ENCODE data around the gene LRP5. TPM values are rescaled to one million over a fixed set of nuclear protein-coding genes. Genes with fewer than 3 reads are reported as not detected.

LRP5 gene
- total and polyA plus RNA-seq, 3 donors from 2014 or later, result 15.7 to 21.3 (median 20.6) TPM

DNA sequence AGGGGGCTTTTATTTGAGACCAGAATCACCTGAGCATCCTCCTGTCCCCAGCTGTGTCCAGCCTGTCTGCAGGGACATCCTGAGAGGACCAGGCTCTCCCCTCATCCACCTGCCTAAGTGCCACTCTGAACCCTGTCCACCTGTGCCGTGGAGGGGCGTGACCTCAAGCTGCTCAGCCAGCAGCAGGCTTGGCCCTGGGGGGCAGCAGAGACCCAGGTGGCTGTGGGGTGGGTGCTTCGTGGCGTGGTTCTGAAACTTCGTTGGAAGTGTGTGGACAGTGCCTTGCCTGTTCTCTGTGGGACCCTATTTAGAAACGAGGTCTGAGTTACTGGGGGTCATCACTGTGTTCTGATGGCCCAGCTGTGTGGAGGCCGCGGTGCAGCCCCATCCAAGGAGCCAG, 72.7 kb downstream of the LRP5 start:
- Histone ChIP-seq H3K4me3 (no peak overlapping the region), H3K27me3 (no peaks in the 10 kb centered on the region), H3K27ac (no peak overlapping the region), H3K36me3 (ENCODE audit: low read depth, missing control alignments) (no peaks in the 10 kb centered on the region), H3K9me3 (no peaks in the 10 kb centered on the region), H3K4me1 (peaks cover 12% of the 10 kb centered on the region)
- intact Hi-C loops (cut with DNase I; ENCODE audit: low total_unique reads), result no loop called here
- no peak for TF ChIP-seq CTCF (IDR thresholded peaks at IDR 0.05)
- no peak for TF ChIP-seq POLR2A (IDR thresholded peaks at IDR 0.05)
- 83 to 92% methylated on average over 4 to 8 of the region's 8 CpGs for WGBS, 2 donors
- no peak for DNase-seq

- WGBS, 2 donors, result 94 to 95% methylated on average over 26 to 52 of the region's 52 CpGs
- Histone ChIP-seq H3K36me3 (ENCODE audit: low read depth, missing control alignments) (no peaks in the 10 kb centered on the region), H3K4me1 (peaks cover 5% of the 10 kb centered on the region), H3K27me3 (no peaks in the 10 kb centered on the region), H3K4me3 (no peak overlapping the region), H3K9me3 (no peaks in the 10 kb centered on the region), H3K27ac (no peak overlapping the region)
- no peak for TF ChIP-seq CTCF (IDR thresholded peaks at IDR 0.05)
- no peak for TF ChIP-seq POLR2A (IDR thresholded peaks at IDR 0.05)
- no peak for DNase-seq
- intact Hi-C loops (cut with DNase I; ENCODE audit: low total_unique reads), result no loop called here
These were observed 74.1 kb downstream of the LRP5 start for GRCh38 chr11:68386331-68386978.

- 93 to 95% methylated on average over 13 of the region's 13 CpGs for WGBS, 2 donors
- DNase-seq, result no peak
- H3K36me3 ChIP-seq (ENCODE audit: low read depth, missing control alignments), result no peaks in the 10 kb centered on the region
These were observed 75.4 kb downstream of the LRP5 start for GRCh38 chr11:68387840-68388239.

DNA sequence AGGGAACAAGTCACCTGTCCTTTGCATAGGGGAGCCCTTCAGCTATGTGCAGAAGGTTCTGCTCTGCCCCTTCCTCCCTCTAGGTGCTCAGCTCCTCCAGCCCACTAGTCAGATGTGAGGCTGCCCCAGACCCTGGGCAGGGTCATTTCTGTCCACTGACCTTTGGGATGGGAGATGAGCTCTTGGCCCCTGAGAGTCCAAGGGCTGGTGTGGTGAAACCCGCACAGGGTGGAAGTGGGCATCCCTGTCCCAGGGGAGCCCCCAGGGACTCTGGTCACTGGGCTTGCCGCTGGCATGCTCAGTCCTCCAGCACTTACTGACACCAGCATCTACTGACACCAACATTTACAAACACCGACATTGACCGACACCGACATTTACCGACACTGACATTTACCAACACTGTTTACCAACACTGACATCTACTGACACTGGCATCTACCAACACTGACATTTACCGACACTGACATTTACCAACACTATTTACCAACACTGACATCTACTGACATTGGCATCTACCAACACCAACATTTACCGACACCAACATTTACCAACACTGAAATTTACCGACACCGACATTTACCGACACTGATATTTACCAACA, 76.3 kb downstream of the LRP5 start:
- no peak for TF ChIP-seq POLR2A (IDR thresholded peaks at IDR 0.05)
- TF ChIP-seq CTCF (IDR thresholded peaks at IDR 0.05), result no peak
- H3K27me3 ChIP-seq, result no peaks in the 10 kb centered on the region
- intact Hi-C loops (cut with DNase I; ENCODE audit: low total_unique reads), result no loop called here
- WGBS, 2 donors, result 94% methylated on average over 10 to 11 of the region's 11 CpGs
- no peaks in the 10 kb centered on the region for H3K9me3 ChIP-seq
- H3K27ac ChIP-seq, result no peak overlapping the region
- no peaks in the 10 kb centered on the region for H3K36me3 ChIP-seq (ENCODE audit: low read depth, missing control alignments)
- H3K4me3 ChIP-seq, result no peak overlapping the region
- no peak for DNase-seq
- H3K4me1 ChIP-seq, result no peaks in the 10 kb centered on the region

More at GRCh38 chr11:68387840-68388239, 75.4 kb downstream of the LRP5 start:
- Histone ChIP-seq H3K4me3 (no peak overlapping the region), H3K4me1 (no peaks in the 10 kb centered on the region), H3K9me3 (no peaks in the 10 kb centered on the region), H3K27me3 (no peaks in the 10 kb centered on the region), H3K27ac (no peak overlapping the region)
- intact Hi-C loops (cut with DNase I; ENCODE audit: low total_unique reads), result no loop called here
- no peak for TF ChIP-seq POLR2A (IDR thresholded peaks at IDR 0.05)
- TF ChIP-seq CTCF (IDR thresholded peaks at IDR 0.05), result no peak

GRCh38 chr11:68390315-68390714, 77.9 kb downstream of the LRP5 start:
- Histone ChIP-seq H3K36me3 (ENCODE audit: low read depth, missing control alignments) (no peaks in the 10 kb centered on the region), H3K4me1 (no peaks in the 10 kb centered on the region), H3K27ac (no peak overlapping the region), H3K4me3 (no peak overlapping the region), H3K27me3 (no peaks in the 10 kb centered on the region), H3K9me3 (no peaks in the 10 kb centered on the region)
- WGBS, 2 donors, result 97% methylated on average over 14 to 15 of the region's 16 CpGs
- DNase-seq, result no peak
- no peak for TF ChIP-seq CTCF (IDR thresholded peaks at IDR 0.05)
- no peak for TF ChIP-seq POLR2A (IDR thresholded peaks at IDR 0.05)
- intact Hi-C loops (cut with DNase I; ENCODE audit: low total_unique reads), result no loop called here

Data from testis (tissue), 3 donors.